Measurements from ENCODE around the gene MBTPS2.

Gene MBTPS2

DNA sequence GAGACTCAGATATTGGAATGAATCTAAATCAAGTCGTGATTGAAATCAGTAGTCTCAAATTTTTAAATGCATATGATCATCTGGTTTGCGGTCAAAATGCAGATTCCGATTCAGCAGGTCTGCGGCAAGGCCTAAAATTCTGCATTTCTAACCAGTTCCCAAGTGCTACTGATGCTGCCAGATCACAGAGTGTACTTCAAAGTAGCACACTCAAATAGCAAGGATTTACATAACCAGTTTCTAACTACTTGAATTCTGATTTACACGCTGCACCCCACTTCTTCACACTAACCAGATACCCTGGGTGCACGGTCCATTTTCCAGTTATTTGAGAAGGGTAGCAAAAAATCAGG lies 752 bp downstream of the MBTPS2 start:
- no peak for TF ChIP-seq CTCF (IDR thresholded peaks at IDR 0.05)

DNA sequence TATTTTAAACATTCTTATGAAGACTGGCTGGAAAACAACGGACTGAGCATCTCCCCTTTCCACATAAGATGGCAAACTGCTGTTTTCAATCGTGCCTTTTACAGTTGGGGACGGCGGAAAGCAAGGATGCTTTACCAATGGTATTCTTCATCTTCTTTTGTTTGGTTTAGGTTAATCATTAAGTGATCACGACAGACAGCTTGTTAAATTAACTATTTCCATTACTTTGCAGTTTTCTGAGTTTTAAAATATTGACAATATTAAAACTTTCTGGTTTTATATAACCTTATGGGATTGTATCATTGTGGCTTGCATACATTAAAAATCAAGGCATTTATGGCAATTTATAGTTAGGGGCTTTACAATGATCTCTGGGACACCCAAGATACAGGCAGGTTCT lies 3.8 kb downstream of the MBTPS2 start:
- TF ChIP-seq CTCF (IDR thresholded peaks at IDR 0.05), result no peak

GRCh38 chrX:21845096-21845495 lies 5.7 kb downstream of the MBTPS2 start:
- TF ChIP-seq CTCF (IDR thresholded peaks at IDR 0.05), result no peak

GRCh38 chrX:21847342-21847741 lies 7.9 kb downstream of the MBTPS2 start:
- no peak for TF ChIP-seq CTCF (IDR thresholded peaks at IDR 0.05)

DNA sequence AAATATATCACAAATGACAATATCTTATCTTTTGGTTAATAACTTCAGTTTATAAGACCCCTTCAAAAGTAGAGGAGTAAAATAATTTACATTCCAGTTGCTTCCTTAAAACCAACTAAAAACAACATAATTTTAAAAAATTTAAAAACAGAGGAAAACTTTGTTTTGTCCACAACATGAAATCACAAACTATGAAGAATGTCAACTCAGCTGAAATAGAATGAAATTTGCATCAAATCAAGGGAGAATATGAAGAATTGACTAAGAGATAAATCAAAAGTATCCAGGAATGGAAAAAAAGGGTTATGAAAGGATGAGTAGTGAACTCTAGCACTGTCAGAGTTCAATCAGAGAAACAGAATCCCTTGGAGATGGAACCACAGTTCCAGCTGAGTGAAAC lies 14.2 kb downstream of the MBTPS2 start:
- TF ChIP-seq CTCF (IDR thresholded peaks at IDR 0.05), result no peak

DNA sequence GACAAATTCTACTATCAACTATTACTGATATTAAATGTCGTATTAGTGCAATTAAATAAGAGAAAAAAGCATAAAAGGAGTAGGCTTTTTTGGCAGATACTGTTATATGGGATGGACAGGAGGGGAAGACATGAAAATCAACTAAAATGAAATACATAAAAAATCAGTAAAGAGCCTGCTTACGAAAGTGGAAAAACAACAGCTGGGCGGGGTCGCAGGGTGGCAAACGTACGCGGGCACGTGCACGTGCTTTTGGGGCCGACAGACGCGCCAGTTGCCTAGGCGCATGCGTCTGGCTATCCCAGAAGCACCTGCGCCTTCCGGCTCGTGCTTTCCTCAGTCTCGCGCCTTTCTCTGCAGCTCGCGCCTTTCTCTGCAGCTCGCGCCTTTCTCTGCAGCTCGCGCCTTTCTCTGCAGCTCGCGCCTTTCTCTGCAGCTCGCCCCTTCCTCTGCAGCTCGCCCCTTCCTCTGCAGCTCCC lies 16.6 kb downstream of the MBTPS2 start, which contains the start of gene YY2:
Gene YY2 (plus strand): TSS at position 51 of the 479 bp plus-strand sequence. CDS start 498 bp downstream, outside the sequence.
- TF ChIP-seq CTCF (IDR thresholded peaks at IDR 0.05), result no peak

DNA sequence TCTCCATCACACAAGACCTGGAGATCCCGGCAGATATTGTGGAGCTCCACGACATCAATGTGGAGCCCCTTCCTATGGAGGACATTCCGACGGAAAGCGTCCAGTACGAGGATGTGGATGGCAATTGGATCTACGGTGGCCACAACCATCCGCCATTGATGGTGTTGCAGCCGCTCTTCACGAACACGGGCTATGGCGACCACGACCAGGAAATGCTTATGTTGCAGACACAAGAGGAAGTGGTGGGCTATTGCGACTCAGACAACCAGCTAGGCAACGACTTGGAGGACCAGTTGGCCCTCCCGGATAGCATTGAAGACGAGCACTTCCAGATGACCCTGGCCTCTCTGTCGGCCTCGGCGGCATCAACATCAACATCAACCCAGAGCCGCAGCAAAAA lies 17.1 kb downstream of the MBTPS2 start:
- no peak for TF ChIP-seq CTCF (IDR thresholded peaks at IDR 0.05)

DNA sequence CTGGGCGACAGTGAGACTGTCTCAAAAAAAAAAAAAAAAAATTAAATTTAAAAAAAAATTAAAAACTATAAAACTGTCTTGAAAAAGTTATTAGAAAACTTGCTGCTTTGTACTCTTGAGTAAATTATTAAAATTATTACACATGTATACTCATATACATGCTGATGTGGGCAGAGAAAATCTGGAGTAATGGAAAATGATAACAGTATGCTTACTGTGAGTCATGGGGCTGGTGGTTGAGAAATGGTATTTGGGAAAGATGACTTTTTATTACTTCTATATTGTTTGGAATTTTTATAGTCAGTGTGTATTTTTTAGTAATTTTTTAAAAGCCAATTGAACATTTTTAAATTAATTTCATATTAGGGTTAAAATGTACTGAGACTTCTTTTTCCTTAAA lies 23.8 kb downstream of the MBTPS2 start:
- TF ChIP-seq CTCF (IDR thresholded peaks at IDR 0.05), result no peak
